A204.1 (cell line): ENCODE results near the gene RERE.
"Not testable (repeated sequence)": the region's sequence is repeated elsewhere in the genome, so short reads cannot be mapped to it uniquely, and the experiment has no call there.

Experiments
- FAIRE-seq: peaks from 2 replicates; lab custom pipeline; 2012; peaks lifted over from hg19 to GRCh38; lab: Jason Lieb, UNC

Gene RERE

GRCh38 chr1:8633741-8634501, 183.5 kb downstream of the RERE start:
- FAIRE-seq = no peak

- no peak for FAIRE-seq
Measured at GRCh38 chr1:8632102-8632501, 185.3 kb downstream of the RERE start.

GRCh38 chr1:8631163-8631562, 186.3 kb downstream of the RERE start:
- FAIRE-seq = no peak

- no peak for FAIRE-seq
Measured at GRCh38 chr1:8629241-8630091, 188.0 kb downstream of the RERE start.

GRCh38 chr1:8628606-8629005, 188.8 kb downstream of the RERE start:
- FAIRE-seq = no peak

DNA sequence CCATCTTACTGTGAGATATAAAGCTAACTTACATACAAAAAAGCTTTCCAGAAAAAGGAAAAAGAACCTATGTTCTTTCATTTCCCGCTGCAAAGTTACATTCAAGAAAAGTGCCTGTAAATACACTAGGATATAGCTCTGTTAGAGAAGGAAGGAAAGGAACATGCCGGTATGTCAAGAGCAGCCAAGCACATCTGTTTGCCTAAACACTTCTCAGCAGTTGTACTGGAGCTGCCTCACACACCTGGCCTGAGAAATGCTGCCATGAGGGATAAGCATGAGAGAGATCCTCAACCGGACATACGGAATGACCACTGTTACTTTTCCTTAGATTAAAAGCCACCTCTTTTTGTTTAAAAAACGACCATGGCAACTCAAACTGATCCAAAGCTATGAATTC, 189.7 kb downstream of the RERE start:
- FAIRE-seq = no peak

DNA sequence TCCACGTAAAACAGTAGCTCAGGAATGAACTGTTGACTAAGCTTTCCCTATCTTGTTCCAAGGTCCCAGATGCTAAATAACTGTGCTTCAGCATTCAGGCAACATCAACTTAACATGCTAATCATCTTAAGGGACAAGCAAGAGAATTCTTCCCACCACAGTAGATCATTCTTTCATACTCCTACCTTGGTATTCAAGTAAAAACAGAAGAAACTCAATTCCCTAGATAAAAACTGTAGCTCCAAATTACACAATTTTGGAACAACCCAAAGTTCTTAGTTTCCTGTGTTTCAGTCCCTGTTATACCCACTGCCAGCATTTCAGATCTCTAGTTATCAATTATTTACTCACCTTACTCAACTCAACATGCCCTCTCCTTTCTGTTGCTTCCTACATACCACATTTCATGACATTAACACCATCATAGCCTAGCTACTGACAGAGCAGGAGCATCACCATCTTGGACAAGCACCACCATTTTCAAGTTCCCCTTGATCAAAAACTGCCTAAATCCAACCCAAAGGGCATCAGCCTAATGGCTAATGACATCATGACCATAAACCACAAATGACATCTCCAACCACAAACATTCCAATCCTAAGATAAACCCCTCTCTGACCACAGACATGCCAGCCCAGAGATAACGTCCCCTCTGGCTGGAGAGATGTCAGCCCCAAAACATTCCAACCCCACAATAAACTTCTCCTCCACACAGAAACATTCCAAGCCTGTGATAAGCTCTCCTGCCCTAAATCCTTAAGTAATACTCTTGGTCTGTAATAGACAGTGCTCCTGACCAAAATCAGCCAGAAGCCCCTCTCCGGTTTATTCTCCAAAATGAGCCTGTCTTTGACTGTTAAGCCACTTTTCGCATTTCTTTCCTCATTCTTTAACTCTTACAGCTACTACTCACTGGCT, 191.2 kb downstream of the RERE start:
- no peak for FAIRE-seq

GRCh38 chr1:8625491-8625890, 191.9 kb downstream of the RERE start:
- FAIRE-seq = no peak

DNA sequence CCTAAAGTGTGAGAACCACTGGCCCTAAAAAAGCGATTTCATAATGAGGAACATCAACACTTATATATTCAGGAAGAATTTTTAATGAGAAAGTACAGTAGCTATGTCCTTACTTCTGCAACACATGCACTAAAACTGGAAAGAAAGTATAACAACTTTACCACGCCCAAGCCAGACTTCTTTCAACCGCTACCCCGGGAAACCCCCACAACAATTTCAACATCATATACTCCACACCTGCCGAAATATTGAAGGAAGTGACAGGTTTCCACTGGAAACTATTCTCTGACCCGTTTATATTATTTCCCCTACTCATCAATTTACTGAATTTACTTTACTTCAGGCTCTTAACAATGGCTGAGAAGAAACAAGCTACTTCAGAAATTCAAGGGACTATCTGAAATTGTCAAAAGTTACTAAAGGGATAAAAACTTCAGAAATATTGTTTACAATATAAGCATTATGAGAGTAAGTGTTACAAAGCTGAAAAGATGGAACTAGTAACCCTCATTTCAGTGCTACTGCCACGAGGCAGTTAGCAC, 193.7 kb downstream of the RERE start:
- FAIRE-seq = peak; percentile 32

- FAIRE-seq = not testable (repeated sequence)
Measured at GRCh38 chr1:8621785-8622348, 195.6 kb downstream of the RERE start.

DNA sequence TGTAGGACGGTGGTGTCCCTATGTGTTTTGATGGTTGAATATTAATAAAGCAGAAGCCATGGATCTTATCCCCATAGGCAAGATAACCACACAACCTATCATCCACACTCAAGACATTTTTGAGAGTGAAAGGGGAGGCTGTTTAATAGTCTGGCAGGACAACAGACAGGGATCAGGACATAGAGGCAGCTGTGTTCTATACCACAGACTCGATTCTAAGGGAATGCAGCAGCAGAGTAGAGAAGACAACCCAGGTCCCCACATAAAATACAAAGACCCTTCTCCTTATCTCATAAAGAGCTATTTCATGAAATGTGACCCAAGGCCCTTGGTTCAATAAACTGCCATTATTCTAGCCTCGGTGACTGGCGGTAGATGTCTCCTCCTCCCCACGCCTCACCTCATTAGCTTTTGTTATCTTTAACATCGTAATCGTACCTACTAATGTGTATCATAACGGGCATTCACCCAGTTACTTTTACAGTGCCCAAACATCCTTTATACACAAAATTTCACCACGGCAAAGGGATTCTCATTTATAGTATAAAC, 196.3 kb downstream of the RERE start:
- not testable (repeated sequence) for FAIRE-seq

DNA sequence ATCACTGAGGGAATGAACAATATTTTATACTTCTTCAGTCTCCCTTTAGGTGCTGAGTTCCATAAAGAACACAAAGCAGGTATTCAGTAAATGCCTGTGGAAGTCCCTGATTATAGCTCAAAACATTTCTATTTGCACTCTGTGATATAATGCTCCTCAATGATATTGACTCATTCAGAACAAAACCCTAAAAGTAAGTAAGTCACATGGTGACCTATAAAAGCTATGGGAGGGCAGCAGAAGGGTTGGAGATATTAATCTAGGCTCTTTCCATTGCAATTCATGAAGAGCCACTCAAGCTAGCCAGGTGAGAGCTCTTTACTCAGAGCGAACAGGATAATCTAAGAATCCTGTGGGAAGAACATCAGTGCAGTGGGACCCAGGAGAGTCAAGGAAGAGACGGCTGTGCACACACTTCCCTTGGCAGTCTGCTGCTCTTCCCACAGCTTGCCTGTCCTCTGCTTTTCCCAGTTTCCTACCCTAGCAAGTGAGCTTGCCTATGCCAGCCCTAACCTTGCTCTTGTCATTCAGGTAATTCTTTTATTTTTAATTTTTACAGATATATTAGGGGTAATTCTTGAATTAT, 197.4 kb downstream of the RERE start:
- not testable (repeated sequence) for FAIRE-seq

- not testable (repeated sequence) for FAIRE-seq
Measured at GRCh38 chr1:8619419-8619818, 198.0 kb downstream of the RERE start.

DNA sequence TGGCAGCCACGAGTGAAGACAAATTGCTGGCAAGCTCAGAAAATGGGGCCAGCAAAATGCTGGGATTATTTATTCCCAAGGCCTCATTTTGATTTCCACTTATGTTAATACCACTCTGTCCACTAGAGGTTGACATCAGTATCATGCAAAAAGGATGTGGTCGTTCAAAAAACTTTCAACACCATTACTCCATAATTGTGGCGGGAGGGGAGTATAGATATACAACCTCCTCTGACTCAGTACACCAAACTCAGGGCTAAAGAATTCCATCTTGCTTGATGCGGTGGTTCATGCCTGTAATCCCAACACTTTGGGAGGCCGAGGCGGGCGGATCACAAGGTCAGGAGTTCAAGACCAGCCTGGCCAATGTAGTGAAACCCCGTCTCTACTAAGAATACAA, 200.6 kb downstream of the RERE start:
- FAIRE-seq = not testable (repeated sequence)

- not testable (repeated sequence) for FAIRE-seq
Measured at GRCh38 chr1:8611634-8612515, 205.6 kb downstream of the RERE start.

DNA sequence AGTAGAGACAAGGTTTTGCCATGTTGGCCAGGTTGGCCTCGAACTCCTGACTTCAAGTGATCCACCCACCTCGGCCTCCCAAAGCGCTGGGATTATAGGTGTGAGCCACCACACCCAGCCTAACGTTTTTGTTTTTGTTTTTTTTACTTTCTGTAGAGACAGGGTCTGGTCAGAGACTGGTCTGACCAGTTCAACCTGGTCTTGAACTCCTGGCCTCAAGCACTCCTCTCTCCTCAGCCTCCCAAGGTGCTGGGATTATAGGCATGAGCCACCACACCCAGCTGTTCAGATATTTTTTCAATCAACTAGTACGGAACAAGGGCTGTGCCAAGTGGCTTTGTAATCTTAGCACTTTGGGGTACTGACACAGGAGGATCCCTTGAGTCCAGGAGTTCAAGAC, 209.5 kb downstream of the RERE start:
- no peak for FAIRE-seq

GRCh38 chr1:8604041-8604945, 213.1 kb downstream of the RERE start:
- no peak for FAIRE-seq

DNA sequence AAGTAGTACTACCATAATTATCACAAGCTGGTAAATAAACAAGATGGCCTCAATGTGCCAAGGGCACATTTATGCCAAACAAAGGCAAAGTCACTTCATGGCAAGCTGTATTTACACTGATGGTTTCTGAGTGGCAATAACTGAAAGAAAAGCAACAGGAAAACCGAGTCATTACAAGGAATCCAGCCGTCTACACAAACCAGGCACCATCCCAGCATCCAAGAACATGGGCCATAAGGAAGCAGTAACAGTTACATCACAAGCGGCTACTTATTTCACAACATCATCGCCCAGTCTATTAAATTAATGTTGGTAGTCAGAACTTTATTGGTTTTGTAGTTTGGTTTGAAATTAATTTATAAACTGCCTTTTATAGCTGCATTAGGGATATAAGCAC, 214.2 kb downstream of the RERE start:
- no peak for FAIRE-seq
